ENCODE results near the gene FICD. TPM values are rescaled to one million over a fixed set of nuclear protein-coding genes. Genes with fewer than 3 reads are reported as not detected.

FICD gene
- total RNA-seq, 1 experiment from 2014 or later = 10.1 TPM

DNA sequence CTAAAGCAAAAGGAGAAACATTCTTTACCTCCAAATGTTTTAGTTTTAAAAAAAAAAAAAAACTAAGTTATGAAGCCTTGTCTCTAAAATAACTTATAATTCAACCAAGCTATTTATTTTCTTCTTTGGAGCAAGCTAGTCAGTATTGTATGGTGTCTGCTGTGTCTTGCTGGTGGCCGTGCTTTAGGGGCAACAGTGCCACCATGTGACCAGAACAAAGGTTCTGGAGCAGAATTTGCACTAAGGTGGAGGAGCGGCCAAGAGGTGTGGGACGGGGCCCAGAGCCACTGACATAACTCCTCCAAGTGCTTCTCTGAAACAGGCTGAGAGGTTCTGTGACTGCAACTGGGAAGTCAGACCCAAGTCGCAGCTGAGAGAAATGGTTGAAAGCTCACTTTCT lies 4.5 kb downstream of the FICD start:
- POLR2A ChIA-PET = no interaction called here
- no peak for ATAC-seq
- in situ Hi-C loops (cut with HindIII; ENCODE audit: low pct_unique_long_range_greater_than_20kb, low sequenced_read_pairs) = no loop called here

DNA sequence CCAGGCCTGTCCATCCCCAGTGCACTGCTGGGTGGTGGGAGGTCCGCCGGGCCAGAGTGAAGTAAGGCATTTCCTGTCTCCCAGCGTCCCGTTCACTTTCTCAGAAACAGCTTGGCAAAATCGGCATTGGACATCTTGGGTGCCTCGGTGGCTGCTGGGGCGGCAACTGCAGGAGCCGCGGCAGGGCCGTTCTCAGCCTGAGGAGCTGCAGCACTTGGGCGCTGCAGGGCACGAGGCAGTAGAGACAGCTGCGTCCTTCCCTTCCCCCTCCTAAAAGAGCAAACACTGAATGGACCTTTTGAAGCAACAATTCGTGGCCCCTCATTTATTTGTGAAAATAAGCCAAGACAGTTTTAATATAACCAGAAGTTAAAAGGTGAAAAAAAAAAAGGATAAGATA lies 8.3 kb downstream of the FICD start:
- no peak for TF ChIP-seq POLR2AphosphoS5 (IDR thresholded peaks at IDR 0.05; ENCODE audit: low read depth, low read length)
- TF ChIP-seq TCF7L2 (IDR thresholded peaks at IDR 0.05; ENCODE audit: low read depth, low read length) = no peak
- TF ChIP-seq, protein P1, sequence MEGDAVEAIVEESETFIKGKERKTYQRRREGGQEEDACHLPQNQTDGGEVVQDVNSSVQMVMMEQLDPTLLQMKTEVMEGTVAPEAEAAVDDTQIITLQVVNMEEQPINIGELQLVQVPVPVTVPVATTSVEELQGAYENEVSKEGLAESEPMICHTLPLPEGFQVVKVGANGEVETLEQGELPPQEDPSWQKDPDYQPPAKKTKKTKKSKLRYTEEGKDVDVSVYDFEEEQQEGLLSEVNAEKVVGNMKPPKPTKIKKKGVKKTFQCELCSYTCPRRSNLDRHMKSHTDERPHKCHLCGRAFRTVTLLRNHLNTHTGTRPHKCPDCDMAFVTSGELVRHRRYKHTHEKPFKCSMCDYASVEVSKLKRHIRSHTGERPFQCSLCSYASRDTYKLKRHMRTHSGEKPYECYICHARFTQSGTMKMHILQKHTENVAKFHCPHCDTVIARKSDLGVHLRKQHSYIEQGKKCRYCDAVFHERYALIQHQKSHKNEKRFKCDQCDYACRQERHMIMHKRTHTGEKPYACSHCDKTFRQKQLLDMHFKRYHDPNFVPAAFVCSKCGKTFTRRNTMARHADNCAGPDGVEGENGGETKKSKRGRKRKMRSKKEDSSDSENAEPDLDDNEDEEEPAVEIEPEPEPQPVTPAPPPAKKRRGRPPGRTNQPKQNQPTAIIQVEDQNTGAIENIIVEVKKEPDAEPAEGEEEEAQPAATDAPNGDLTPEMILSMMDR (IDR thresholded peaks at IDR 0.05) = no peak
- TF ChIP-seq, protein P2, sequence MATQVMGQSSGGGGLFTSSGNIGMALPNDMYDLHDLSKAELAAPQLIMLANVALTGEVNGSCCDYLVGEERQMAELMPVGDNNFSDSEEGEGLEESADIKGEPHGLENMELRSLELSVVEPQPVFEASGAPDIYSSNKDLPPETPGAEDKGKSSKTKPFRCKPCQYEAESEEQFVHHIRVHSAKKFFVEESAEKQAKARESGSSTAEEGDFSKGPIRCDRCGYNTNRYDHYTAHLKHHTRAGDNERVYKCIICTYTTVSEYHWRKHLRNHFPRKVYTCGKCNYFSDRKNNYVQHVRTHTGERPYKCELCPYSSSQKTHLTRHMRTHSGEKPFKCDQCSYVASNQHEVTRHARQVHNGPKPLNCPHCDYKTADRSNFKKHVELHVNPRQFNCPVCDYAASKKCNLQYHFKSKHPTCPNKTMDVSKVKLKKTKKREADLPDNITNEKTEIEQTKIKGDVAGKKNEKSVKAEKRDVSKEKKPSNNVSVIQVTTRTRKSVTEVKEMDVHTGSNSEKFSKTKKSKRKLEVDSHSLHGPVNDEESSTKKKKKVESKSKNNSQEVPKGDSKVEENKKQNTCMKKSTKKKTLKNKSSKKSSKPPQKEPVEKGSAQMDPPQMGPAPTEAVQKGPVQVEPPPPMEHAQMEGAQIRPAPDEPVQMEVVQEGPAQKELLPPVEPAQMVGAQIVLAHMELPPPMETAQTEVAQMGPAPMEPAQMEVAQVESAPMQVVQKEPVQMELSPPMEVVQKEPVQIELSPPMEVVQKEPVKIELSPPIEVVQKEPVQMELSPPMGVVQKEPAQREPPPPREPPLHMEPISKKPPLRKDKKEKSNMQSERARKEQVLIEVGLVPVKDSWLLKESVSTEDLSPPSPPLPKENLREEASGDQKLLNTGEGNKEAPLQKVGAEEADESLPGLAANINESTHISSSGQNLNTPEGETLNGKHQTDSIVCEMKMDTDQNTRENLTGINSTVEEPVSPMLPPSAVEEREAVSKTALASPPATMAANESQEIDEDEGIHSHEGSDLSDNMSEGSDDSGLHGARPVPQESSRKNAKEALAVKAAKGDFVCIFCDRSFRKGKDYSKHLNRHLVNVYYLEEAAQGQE (IDR thresholded peaks at IDR 0.05; ENCODE audit: insufficient read depth in 1 of 2, low read depth in 2 of 2, low read length in 1 of 2) = no peak
- no peak for TF ChIP-seq SIN3A (IDR thresholded peaks at IDR 0.05; ENCODE audit: borderline replicate concordance, insufficient read depth, low read depth, low read length)
- intact Hi-C loops (cut with micrococcal nuclease; ENCODE audit: unreplicated experiment) = no loop called here
- ChIA-PET CTCF (no interaction called here), POLR2A (interaction anchor here (0.7 kb wide), 2 partner anchors 88 to 276 kb away, joined by 4 read pairs; no protein-coding TSS in a partner anchor)
- H3K36me3 ChIP-seq (ENCODE audit: control insufficient read depth, insufficient read depth, low read length) = peaks cover 40% of the 10 kb centered on the region
- no peaks in the 10 kb centered on the region for H3K27me3 ChIP-seq (ENCODE audit: control insufficient read depth, insufficient read depth, low read length)
- H3K4me1 ChIP-seq (ENCODE audit: control insufficient read depth, insufficient read depth, low read length) = no peaks in the 10 kb centered on the region
- no TSS peak for BruUV-seq (replicated peaks)
- no peak overlapping the region for H3K27ac ChIP-seq (ENCODE audit: low read length)
- no peak for ATAC-seq
- H3K9me3 ChIP-seq (ENCODE audit: control insufficient read depth, insufficient read depth, low read depth, low read length) = no peaks in the 10 kb centered on the region
- no peak overlapping the region for H3K4me3 ChIP-seq (ENCODE audit: low read depth in 2 of 2, low read length in 2 of 2)
- no peak for DNase-seq (ENCODE audit: low read depth, low spot score)
- in situ Hi-C loops (cut with HindIII; ENCODE audit: low pct_unique_long_range_greater_than_20kb, low sequenced_read_pairs) = no loop called here

More for the DNA sequence above, 4.5 kb downstream of the FICD start:
- CTCF ChIA-PET = no interaction called here
- peaks cover 7% of the 10 kb centered on the region for H3K4me1 ChIP-seq (ENCODE audit: control insufficient read depth, insufficient read depth, low read length)
- H3K9me3 ChIP-seq (ENCODE audit: control insufficient read depth, insufficient read depth, low read depth, low read length) = no peaks in the 10 kb centered on the region
- H3K27ac ChIP-seq (ENCODE audit: low read length) = no peak overlapping the region
- intact Hi-C loops (cut with micrococcal nuclease; ENCODE audit: unreplicated experiment) = no loop called here
- H3K4me3 ChIP-seq (ENCODE audit: low read depth in 2 of 2, low read length in 2 of 2) = no peak overlapping the region
- BruUV-seq (replicated peaks) = TSS peak; percentile 51
- H3K27me3 ChIP-seq (ENCODE audit: control insufficient read depth, insufficient read depth, low read length) = no peaks in the 10 kb centered on the region
- DNase-seq (ENCODE audit: low read depth, low spot score) = no peak
- peaks cover 29% of the 10 kb centered on the region for H3K36me3 ChIP-seq (ENCODE audit: control insufficient read depth, insufficient read depth, low read length)
- TF ChIP-seq, protein P2 (IDR thresholded peaks at IDR 0.05; ENCODE audit: insufficient read depth in 1 of 2, low read depth in 2 of 2, low read length in 1 of 2) = no peak
- no peak for TF ChIP-seq SIN3A (IDR thresholded peaks at IDR 0.05; ENCODE audit: borderline replicate concordance, insufficient read depth, low read depth, low read length)
- no peak for TF ChIP-seq POLR2AphosphoS5 (IDR thresholded peaks at IDR 0.05; ENCODE audit: low read depth, low read length)
- TF ChIP-seq, protein P1 (IDR thresholded peaks at IDR 0.05) = no peak; the same call in 1 of the 2 replicates
- TF ChIP-seq TCF7L2 (IDR thresholded peaks at IDR 0.05; ENCODE audit: low read depth, low read length) = no peak
